Activated T-helper 1 cell treated with anti-CD3 and anti-CD28 coated beads, Interleukin-2, amount 50 U/mL, for 16 hours (primary cell): ENCODE data around the gene FBXL3.

Source experiments
- DNase-seq, 2 donors: peaks; one replicate each; pipeline ENCODE4 v3.0.0-alpha.2; 2020; ENCODE audit warnings: low read depth in 1 of 2, low spot score in 1 of 2

The FBXL3 gene

GRCh38 chr13:77026861-77027621, at the start of gene FBXL3:
TSS of gene FBXL3 (minus strand) at chr13:77027159. CDS start at chr13:77021860, 5,299 bp downstream.
- peak; percentile 63 to 80 for DNase-seq

- DNase-seq, result no peak
These were observed 40.6 kb upstream of the FBXL3 start for GRCh38 chr13:77067519-77067918.

- DNase-seq, result no peak
These were observed 38.6 kb upstream of the FBXL3 start for GRCh38 chr13:77065461-77066147.

- no peak for DNase-seq
These were observed 35.1 kb upstream of the FBXL3 start for GRCh38 chr13:77062097-77062496.

- DNase-seq, result no peak
These were observed 34.4 kb upstream of the FBXL3 start for GRCh38 chr13:77061362-77061761.

- DNase-seq, result no peak
These were observed 29.9 kb upstream of the FBXL3 start for GRCh38 chr13:77056886-77057285.

GRCh38 chr13:77056382-77056781, 29.4 kb upstream of the FBXL3 start:
- no peak for DNase-seq

- no peak for DNase-seq
These were observed 28.2 kb upstream of the FBXL3 start for GRCh38 chr13:77055158-77055557.

GRCh38 chr13:77053192-77053591, 26.2 kb upstream of the FBXL3 start:
- no peak for DNase-seq

GRCh38 chr13:77048681-77049080, 21.7 kb upstream of the FBXL3 start:
- no peak for DNase-seq

- DNase-seq, result no peak
These were observed 20.8 kb upstream of the FBXL3 start for GRCh38 chr13:77047649-77048343.

- DNase-seq, result no peak
These were observed 15.7 kb upstream of the FBXL3 start for GRCh38 chr13:77042566-77043177.

GRCh38 chr13:77040835-77041234, 13.9 kb upstream of the FBXL3 start:
- no peak for DNase-seq

- DNase-seq, result no peak
These were observed 13.1 kb upstream of the FBXL3 start for GRCh38 chr13:77040076-77040475.

GRCh38 chr13:77038907-77039480, 12.0 kb upstream of the FBXL3 start:
- no peak for DNase-seq

- no peak for DNase-seq
These were observed 9.3 kb upstream of the FBXL3 start for GRCh38 chr13:77036279-77036678.

GRCh38 chr13:77034881-77035280, 7.9 kb upstream of the FBXL3 start:
- DNase-seq, result no peak

- no peak for DNase-seq
These were observed 6.9 kb upstream of the FBXL3 start for GRCh38 chr13:77033717-77034302.

- DNase-seq, result no peak
These were observed 4.8 kb upstream of the FBXL3 start for GRCh38 chr13:77031656-77032243.

- DNase-seq, result no peak
These were observed 2.5 kb upstream of the FBXL3 start for GRCh38 chr13:77029436-77029835.

GRCh38 chr13:77028202-77028601, 1.2 kb upstream of the FBXL3 start:
- DNase-seq, result no peak
